Activated T-cell treated with anti-CD3 and anti-CD28 coated beads for 24 hours (primary cell): ENCODE data around the gene TULP1.

Source experiments
- DNase-seq: peaks from one replicate; pipeline ENCODE4 v3.0.0-alpha.2; 2020; ENCODE audit warnings: low read depth

Gene TULP1

DNA sequence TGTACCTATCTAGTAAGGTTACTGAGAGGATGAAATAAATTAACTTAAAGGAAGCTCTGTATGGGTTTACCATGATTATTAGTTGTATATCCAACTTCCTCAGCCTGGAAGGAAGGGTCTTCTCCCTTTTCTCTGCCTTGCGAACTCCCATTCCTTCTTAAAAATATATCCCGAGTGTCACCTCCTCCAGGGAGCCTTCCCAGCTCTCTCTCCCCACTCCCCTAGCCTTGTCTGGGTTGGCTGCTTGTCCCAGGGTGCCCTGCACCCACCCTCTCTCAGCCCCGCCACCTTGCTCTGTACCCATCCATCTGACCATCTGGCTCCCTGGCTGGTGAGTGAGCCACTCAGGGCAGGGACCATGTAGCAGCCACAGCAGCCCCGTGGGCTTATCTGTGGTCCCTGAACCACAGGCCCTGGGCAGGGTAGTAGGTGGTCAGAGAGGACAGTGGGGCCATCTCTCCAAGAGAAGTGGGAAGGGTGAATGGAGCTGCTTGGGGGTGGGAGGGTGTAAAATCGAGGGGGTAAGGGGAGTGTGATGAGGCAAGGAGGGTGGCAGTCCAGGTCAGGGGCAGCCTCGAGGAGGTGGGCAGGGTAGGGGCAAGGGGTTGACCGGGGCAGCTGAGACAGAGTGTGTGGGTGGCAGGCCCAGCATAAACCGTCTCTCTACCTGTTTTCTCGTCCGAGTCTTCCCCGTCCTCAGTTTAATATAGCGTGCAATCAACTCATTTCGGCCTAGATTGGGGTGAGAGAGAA lies 28.6 kb downstream of the TULP1 start:
- DNase-seq, result no peak

DNA sequence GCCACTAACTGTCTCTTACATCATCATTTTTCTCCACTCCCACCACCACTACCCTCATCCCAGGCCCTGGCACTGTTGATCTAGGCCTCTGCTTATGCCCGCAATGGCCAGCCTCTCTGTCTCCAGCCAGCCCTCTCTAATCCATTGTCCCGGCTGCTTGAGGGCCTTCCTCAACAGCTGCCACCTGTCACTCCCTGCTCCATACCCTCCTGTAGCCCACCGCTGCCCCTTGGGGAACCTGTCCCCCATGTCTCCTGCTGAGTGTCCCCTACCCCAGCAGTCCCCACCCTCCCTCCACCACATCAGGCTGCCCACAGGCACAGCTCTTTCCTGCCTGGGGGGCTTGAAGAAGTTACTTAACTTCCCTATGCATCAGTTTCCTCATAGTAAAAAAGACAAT lies 29.2 kb downstream of the TULP1 start:
- DNase-seq, result no peak

GRCh38 chr6:35483062-35483461 lies 29.6 kb downstream of the TULP1 start:
- no peak for DNase-seq

GRCh38 chr6:35481226-35481625 lies 31.5 kb downstream of the TULP1 start:
- no peak for DNase-seq

DNA sequence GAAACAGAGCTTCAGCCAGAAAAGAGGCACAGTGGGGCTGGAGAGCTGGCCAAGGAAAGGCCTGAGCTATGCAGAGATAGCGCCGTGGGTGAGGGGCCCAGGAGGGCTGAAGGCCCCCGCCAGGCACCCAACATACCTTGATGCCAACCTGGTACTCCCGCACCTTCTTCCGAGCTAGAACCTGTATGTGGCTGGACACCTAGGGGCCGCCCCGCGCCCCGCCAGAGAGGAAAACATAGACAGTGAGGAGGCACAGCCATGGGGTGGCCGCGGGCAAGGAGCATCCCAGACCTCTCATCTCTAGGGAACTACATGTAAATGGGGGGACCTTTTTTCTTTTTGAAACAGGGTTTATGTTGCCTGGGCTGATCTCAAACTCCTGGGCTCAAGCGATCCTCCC lies 32.5 kb downstream of the TULP1 start:
- no peak for DNase-seq

DNA sequence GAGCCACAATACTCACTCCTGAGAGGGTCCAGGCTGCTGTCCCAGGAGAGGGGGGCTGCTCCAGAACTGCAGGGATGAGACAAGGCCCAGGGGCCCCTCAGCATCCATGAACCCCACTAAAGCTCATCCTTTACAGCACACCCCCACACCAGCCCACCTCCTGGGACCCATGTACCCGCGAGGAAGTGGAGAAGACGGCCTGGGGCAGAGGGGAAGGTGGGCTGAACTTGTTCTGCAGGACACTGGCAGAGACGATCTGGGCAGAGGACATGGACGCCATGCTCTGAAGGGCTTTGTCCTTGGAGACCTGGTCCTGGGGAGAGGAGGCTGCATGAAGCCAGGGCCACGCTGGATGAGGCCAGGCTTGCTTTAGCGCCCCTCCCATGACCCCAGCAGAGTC lies 34.4 kb downstream of the TULP1 start:
- no peak for DNase-seq

- no peak for DNase-seq
Measured at GRCh38 chr6:35477551-35478179, 35.0 kb downstream of the TULP1 start.

- DNase-seq, result no peak
Measured at GRCh38 chr6:35477028-35477427, 35.7 kb downstream of the TULP1 start.

GRCh38 chr6:35476004-35476403 lies 36.7 kb downstream of the TULP1 start:
- DNase-seq, result no peak

GRCh38 chr6:35475573-35475972 lies 37.1 kb downstream of the TULP1 start:
- DNase-seq, result no peak

GRCh38 chr6:35474942-35475570 lies 37.6 kb downstream of the TULP1 start:
- DNase-seq, result no peak

DNA sequence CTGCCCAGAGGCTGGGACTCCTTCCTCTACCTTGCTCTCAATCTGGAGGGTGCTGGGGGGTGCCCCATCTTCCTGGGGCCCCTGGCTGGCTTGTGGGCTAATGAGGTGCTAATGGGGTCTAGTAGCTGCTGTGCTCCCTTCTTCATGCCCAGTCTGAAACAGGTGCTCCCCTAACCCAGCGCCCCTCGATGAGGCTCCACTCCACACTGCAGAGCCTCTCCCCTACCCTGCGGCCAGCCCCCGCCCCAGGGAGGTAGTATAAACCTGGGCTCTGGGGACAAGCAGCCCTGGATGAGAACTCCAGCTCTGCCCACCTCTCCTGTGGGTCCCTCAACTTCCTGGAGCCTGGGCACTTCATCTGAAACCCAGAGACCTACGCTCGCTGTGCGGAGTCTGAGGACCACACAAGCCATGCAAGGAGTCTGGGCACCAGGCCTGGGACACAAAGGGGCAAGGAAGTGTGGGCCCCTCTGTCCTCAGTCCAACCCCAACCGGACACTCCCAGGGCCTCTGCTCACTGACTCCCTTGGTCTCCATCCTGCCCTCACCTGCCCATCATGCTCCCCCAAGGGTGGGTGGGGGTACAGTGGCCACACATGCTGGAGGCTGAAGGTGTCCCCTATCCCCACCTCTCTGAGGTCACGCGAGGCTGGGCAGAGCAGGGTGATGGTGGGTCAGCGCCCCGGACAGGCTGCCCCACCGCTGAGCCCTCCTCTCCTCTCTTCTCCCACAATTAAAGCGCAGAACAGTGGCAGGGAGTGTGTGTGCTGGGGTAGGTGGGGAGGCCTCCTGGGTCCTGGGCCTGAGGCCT lies 38.4 kb downstream of the TULP1 start:
- DNase-seq, result no peak

GRCh38 chr6:35473850-35474130 lies 38.9 kb downstream of the TULP1 start:
- no peak for DNase-seq

- DNase-seq, result no peak
Measured at GRCh38 chr6:35473075-35473849, 39.4 kb downstream of the TULP1 start.

- DNase-seq, result no peak
Measured at GRCh38 chr6:35471836-35472345, 40.8 kb downstream of the TULP1 start.

DNA sequence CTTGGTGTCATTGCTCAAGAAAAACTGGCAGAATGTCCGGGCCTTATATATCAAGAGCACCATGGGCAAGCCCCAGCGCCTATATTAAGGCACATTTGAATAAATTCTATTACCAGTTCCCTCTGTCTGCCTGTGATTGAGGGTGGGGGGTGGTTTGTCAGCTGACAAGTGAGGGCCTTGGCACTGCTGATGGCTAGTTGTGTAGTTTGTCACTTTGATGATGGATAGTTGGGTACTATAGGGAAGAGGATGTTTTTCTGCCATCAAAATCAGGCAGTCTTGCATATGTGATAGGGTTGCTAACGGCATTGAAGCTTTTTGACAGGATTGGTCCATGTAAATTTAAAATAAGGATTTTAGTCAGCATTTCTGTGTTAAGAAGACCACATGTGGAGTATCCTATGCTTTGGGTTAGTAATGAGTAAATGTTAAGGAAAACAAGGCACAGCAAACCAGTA lies 42.0 kb downstream of the TULP1 start:
- DNase-seq, result no peak

DNA sequence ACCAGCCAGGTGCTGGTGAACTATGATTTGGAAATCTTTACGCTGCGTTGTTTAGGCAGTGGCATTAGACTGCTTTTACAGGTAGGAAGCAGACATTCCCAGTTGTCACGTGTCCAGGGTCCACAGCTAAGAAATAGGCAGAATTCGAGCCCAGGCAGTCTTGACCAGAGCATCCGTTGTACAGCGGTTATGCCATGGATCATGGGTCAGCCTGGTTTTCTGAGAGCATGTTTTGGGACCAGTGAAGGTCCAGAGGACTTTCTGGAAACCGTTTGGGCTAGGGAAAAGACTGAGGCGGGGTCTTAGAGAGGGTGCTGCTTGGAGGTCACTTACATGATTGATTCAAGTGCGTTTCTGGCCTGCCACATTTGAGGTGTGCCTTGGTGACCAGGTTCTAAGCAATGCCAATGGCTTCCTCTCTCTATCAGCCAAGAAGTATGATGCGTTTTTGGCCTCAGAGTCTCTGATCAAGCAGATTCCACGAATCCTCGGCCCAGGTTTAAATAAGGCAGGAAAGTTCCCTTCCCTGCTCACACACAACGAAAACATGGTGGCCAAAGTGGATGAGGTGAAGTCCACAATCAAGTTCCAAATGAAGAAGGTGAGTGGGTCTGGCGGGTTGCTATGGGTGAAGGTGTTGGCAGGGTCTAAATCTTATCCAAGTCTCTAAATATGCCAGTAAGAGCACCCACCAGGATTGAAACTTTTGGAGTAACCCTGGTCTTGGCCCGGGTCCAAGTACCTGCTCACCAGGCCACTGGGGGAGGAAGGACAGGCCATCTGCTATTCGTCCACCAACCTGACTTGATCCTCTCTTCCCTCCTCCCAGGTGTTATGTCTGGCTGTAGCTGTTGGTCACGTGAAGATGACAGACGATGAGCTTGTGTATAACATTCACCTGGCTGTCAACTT lies 42.7 kb downstream of the TULP1 start:
- no peak for DNase-seq

DNA sequence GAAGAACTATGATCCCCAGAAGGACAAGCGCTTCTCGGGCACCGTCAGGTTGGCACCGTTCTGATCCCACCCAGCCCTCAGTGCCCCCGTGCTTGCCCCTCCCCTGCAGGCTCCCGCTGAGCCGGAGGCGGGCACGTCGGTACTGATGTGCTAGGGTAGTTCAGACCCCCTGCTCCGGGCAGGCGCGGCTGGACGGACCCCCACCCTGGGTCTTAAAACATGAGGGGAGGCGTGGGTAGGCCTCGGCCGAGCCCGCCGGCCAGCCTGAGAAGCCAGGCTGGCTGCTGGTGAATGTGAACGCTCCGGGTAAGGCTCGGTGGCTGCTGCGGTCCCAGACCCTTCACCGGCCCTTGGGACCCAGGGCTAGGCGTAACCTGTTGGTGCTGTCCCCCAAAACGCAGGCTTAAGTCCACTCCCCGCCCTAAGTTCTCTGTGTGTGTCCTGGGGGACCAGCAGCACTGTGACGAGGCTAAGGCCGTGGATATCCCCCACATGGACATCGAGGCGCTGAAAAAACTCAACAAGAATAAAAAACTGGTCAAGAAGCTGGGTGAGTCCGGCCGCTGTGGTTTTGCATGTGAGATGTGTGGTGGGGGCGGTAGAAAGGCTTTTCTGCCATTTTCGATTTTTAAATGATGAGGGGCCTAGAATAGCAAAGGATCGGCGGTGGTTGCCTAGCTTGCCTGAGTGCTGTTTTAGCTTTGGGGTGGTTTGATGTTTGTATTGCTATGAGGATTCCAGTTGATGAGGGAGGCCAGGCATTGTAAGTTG lies 43.5 kb downstream of the TULP1 start:
- no peak for DNase-seq

DNA sequence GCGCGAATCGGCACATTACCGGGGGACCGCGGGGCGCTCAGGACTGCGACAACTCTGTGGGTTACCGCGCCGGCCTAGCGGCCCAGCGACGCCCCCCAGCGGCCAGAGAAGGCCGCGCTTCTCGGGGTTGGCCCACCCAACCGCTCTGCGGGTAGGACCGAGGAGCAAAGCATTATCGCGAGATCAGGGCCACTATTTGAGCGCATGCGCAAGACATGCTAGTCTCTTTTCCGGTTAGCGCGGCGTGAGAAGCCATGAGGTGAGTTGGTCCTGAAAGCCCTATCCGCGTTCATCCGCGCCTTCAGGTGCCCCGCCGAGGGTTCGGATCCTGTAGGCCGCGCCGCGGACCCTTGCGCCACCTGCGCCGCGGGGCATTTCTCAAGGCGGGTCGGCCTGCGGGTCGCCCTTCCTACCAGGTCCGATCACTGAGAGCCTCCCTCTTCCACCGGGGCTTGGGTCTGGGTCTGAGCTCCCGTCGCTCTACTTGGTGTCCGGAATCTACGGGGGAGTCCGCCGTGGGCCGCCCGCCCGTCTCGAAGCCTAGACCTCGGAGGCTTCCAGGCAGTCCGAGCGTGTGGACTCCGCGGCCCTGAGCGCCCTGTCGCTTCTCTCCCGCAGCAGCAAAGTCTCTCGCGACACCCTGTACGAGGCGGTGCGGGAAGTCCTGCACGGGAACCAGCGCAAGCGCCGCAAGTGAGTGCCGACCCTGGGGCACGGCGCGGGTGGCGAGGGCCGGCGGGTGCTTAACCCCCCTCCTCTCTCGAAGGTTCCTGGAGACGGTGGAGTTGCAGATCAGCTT lies 44.3 kb downstream of the TULP1 start, which contains the start of gene RPL10A:
Gene RPL10A, plus strand, starts transcription at position 221 of the 799 bp plus-strand sequence. Its CDS starts 34 bp downstream, at position 255.
- DNase-seq, result peak; percentile 94
